Loucy (cell line): ENCODE results near the gene OR1M1.

Source experiments
- H2AFZ ChIP-seq: fragments of 200-600 bp; sonication (generic); 2 replicates; pipeline ENCODE4 v1.6.0; 2016; ENCODE audit warnings: antibody characterized with exemption, mild to moderate bottlenecking, low read length, moderate library complexity
- H3F3A ChIP-seq: fragments of 200-600 bp; 2 replicates; pipeline ENCODE4 v1.6.0; 2016; ENCODE audit warnings: antibody characterized with exemption, low read depth, mild to moderate bottlenecking
- H3K27me3 ChIP-seq: fragments of 200-600 bp; sonication (generic); 2 replicates; pipeline ENCODE4 v1.6.1; 2014; ENCODE audit warnings: low read length, mild to moderate bottlenecking; ENCODE audit not compliant: insufficient read depth, poor library complexity, severe bottlenecking
- H3K36me3 ChIP-seq: fragments of 200-600 bp; sonication (generic); 2 replicates; pipeline ENCODE4 v1.6.1; 2016; ENCODE audit warnings: low read length; ENCODE audit not compliant: insufficient read depth
- H3K4me1 ChIP-seq: fragments of 200-600 bp; sonication (generic); 2 replicates; pipeline ENCODE4 v1.5.1; 2014; ENCODE audit warnings: low read length, mild to moderate bottlenecking; ENCODE audit not compliant: insufficient read depth, poor library complexity, severe bottlenecking
- H3K4me2 ChIP-seq: fragments of 200-600 bp; sonication (generic); 2 replicates; pipeline ENCODE4 v1.6.0; 2014; ENCODE audit warnings: antibody characterized with exemption, low read length, low read depth, mild to moderate bottlenecking; ENCODE audit not compliant: poor library complexity, severe bottlenecking
- H3K4me3 ChIP-seq: fragments of 200-600 bp; sonication (generic); 2 replicates; pipeline ENCODE4 v1.5.1; 2014; ENCODE audit warnings: low read length, mild to moderate bottlenecking, mixed read lengths; ENCODE audit not compliant: poor library complexity, severe bottlenecking
- H3K79me2 ChIP-seq: fragments of 200-600 bp; sonication (generic); 2 replicates; pipeline ENCODE4 v1.6.1; 2014; ENCODE audit warnings: low read length; ENCODE audit not compliant: insufficient read depth
- H3K9ac ChIP-seq: fragments of 200-600 bp; sonication (generic); 2 replicates; pipeline ENCODE4 v1.6.0; 2014; ENCODE audit warnings: mild to moderate bottlenecking, low read depth, low read length, moderate library complexity; ENCODE audit not compliant: poor library complexity, severe bottlenecking
- H3K9me2 ChIP-seq: fragments of 200-600 bp; sonication (generic); replicated peaks from 2 replicates; pipeline ENCODE4 v1.6.1; 2016; ENCODE audit warnings: low read depth, low read length, mixed read lengths
- H3K9me3 ChIP-seq: fragments of 200-600 bp; sonication (generic); 2 replicates; pipeline ENCODE4 v1.6.1; 2014; ENCODE audit warnings: mild to moderate bottlenecking, antibody characterized with exemption, low read length, low read depth; ENCODE audit not compliant: insufficient read depth
- H4K20me1 ChIP-seq: fragments of 200-600 bp; sonication (generic); 2 replicates; pipeline ENCODE4 v1.6.0; 2014; ENCODE audit warnings: antibody characterized with exemption, low read length, mild to moderate bottlenecking; ENCODE audit not compliant: insufficient read depth, poor library complexity, severe bottlenecking
- CTCF ChIP-seq: fragments of 200-600 bp; sonication (generic); conservative IDR thresholded peaks from 2 replicates; pipeline ENCODE4 v1.5.1; 2014; ENCODE audit warnings: mild to moderate bottlenecking, antibody characterized with exemption, low read length
- EZH2phosphoT487 ChIP-seq: fragments of 200-600 bp; IDR thresholded peaks from 2 replicates; pipeline ENCODE4 v1.6.1; 2018; ENCODE audit warnings: antibody characterized with exemption, mild to moderate bottlenecking, moderate library complexity, borderline replicate concordance

OR1M1 gene

GRCh38 chr19:9058905-9059667 is 27.8 kb upstream of the OR1M1 start:
- no peaks in the 10 kb centered on the region for H3F3A ChIP-seq
- H3K4me1 ChIP-seq: no peaks in the 10 kb centered on the region
- H3K4me3 ChIP-seq: no peak overlapping the region
- H3K9ac ChIP-seq: no peak overlapping the region
- no peaks in the 10 kb centered on the region for H3K79me2 ChIP-seq
- TF ChIP-seq CTCF: no peak
- no peak for TF ChIP-seq EZH2phosphoT487
- H3K27me3 ChIP-seq: no peaks in the 10 kb centered on the region
- no peak overlapping the region for H3K4me2 ChIP-seq
- no peaks in the 10 kb centered on the region for H3K36me3 ChIP-seq
- no peaks in the 10 kb centered on the region for H3K9me3 ChIP-seq
- no peaks in the 10 kb centered on the region for H4K20me1 ChIP-seq
- H2AFZ ChIP-seq: no peak overlapping the region
- no peaks in the 10 kb centered on the region for H3K9me2 ChIP-seq

GRCh38 chr19:9060564-9061340 is 26.1 kb upstream of the OR1M1 start:
- no peaks in the 10 kb centered on the region for H3K27me3 ChIP-seq
- no peaks in the 10 kb centered on the region for H3F3A ChIP-seq
- H3K4me2 ChIP-seq: no peak overlapping the region
- H4K20me1 ChIP-seq: no peaks in the 10 kb centered on the region
- H3K9ac ChIP-seq: no peak overlapping the region
- H3K9me3 ChIP-seq: no peaks in the 10 kb centered on the region
- H3K4me3 ChIP-seq: no peak overlapping the region
- H3K4me1 ChIP-seq: no peaks in the 10 kb centered on the region
- no peak overlapping the region for H2AFZ ChIP-seq
- no peaks in the 10 kb centered on the region for H3K9me2 ChIP-seq
- no peaks in the 10 kb centered on the region for H3K79me2 ChIP-seq
- H3K36me3 ChIP-seq: no peaks in the 10 kb centered on the region
- TF ChIP-seq EZH2phosphoT487 (no peak), CTCF (no peak)

- Histone ChIP-seq H3K36me3 (no peaks in the 10 kb centered on the region), H3K79me2 (no peaks in the 10 kb centered on the region), H3K9me3 (no peaks in the 10 kb centered on the region), H3F3A (no peaks in the 10 kb centered on the region), H3K4me3 (no peak overlapping the region), H3K4me1 (no peaks in the 10 kb centered on the region), H2AFZ (no peak overlapping the region), H3K9ac (no peak overlapping the region), H4K20me1 (no peaks in the 10 kb centered on the region), H3K27me3 (no peaks in the 10 kb centered on the region), H3K9me2 (no peaks in the 10 kb centered on the region), H3K4me2 (no peak overlapping the region)
- TF ChIP-seq CTCF (no peak), EZH2phosphoT487 (no peak)
These were observed 25.0 kb upstream of the OR1M1 start for GRCh38 chr19:9061879-9062278.
